Right lobe of liver (tissue), 4 donors: ENCODE data around the gene PDF.

Experiments used
- CTCF ChIP-seq, 4 donors: fragments of 200-600 bp in 3 of 4; fragments of 450-650 bp in 1 of 4; IDR thresholded peaks; one replicate each; pipeline versions ENCODE4 v1.5.1 to v1.8.0; 2016 to 2022; ENCODE audit warnings: antibody characterized with exemption in 4 of 4, mild to moderate bottlenecking in 2 of 4
- POLR2A ChIP-seq: fragments of 450-650 bp; IDR thresholded peaks from one replicate; pipeline ENCODE4 v1.6.1; 2017; ENCODE audit warnings: antibody characterized with exemption, mild to moderate bottlenecking
- donor health status: DM: no; HTN: no; CAD: no.
- donor health status: DM: no; HTN: no; CAD: no.
- donor health status: DM: no; HTN: yes; CAD: no.

- TF ChIP-seq CTCF (IDR thresholded peaks at IDR 0.05) (no peak), POLR2A (no peak)
Measured at GRCh38 chr16:69366431-69366830, 36.0 kb upstream of the PDF start.
